ENCODE data around the gene GIMAP2.

- TF ChIP-seq CTCF (IDR thresholded peaks at IDR 0.05) (no peak), POLR2A (IDR thresholded peaks at IDR 0.05) (no peak)
Observed at GRCh38 chr7:150645259-150646020, 40.1 kb upstream of the GIMAP2 start.
